SK-N-SH treated with all-trans-retinoic acid at 6 μM for 48 hours (cell line): ENCODE measurements around the gene SQSTM1.

ENCODE experiments used
- ATAC-seq: fragments of 200-7000 bp; cut with Tn5 transposase; 3 replicates; pipeline ENCODE4 v1.9.1; 2020; ENCODE audit warnings: mild to moderate bottlenecking, moderate library complexity
- ARNTL ChIP-seq: fragments of 450-650 bp; formaldehyde crosslinking; IDR thresholded peaks from 2 replicates; pipeline ENCODE4 v1.5.0; 2020; ENCODE audit warnings: low read depth, mild to moderate bottlenecking, moderate library complexity, borderline replicate concordance
- CREB5 ChIP-seq: fragments of 250-450 bp; sonication (Bioruptor Pico); IDR thresholded peaks from 2 replicates; pipeline ENCODE4 v1.5.1; 2020; ENCODE audit warnings: low read depth, mild to moderate bottlenecking, moderate library complexity
- CSDC2 ChIP-seq: fragments of 250-450 bp; sonication (Bioruptor Pico); IDR thresholded peaks from 2 replicates; pipeline ENCODE4 v1.5.0; 2020; ENCODE audit warnings: mild to moderate bottlenecking, moderate library complexity
- CSRNP3 ChIP-seq: fragments of 250-450 bp; sonication (Bioruptor Pico); IDR thresholded peaks from 2 replicates; pipeline ENCODE4 v1.5.1; 2021; ENCODE audit warnings: mild to moderate bottlenecking, moderate library complexity
- ESRRG ChIP-seq: fragments of 250-450 bp; sonication (Bioruptor Pico); IDR thresholded peaks from 2 replicates; pipeline ENCODE4 v1.6.1; 2021; ENCODE audit warnings: mild to moderate bottlenecking
- GLIS3 ChIP-seq: fragments of 250-450 bp; sonication (Bioruptor Pico); IDR thresholded peaks from 2 replicates; pipeline ENCODE4 v1.5.0; 2020; ENCODE audit warnings: mild to moderate bottlenecking, moderate library complexity
- ISL1 ChIP-seq: fragments of 250-450 bp; sonication (Bioruptor Pico); IDR thresholded peaks from 2 replicates; pipeline ENCODE4 v2.1.2; 2022; ENCODE audit warnings: mild to moderate bottlenecking, moderate library complexity
- OSR1 ChIP-seq: fragments of 250-450 bp; sonication (Bioruptor Pico); IDR thresholded peaks from 2 replicates; pipeline ENCODE4 v1.8.0; 2022; ENCODE audit warnings: moderate library complexity, mild to moderate bottlenecking, inconsistent platforms
- PATZ1 ChIP-seq: fragments of 250-450 bp; sonication (Bioruptor Pico); IDR thresholded peaks from 2 replicates; pipeline ENCODE4 v1.8.0; 2020; ENCODE audit warnings: mild to moderate bottlenecking, moderate library complexity, borderline replicate concordance
- POU6F1 ChIP-seq: fragments of 250-450 bp; sonication (Bioruptor Pico); IDR thresholded peaks from 2 replicates; pipeline ENCODE4 v1.8.0; 2021; ENCODE audit warnings: low read depth, mild to moderate bottlenecking, moderate library complexity, borderline replicate concordance
- PPARA ChIP-seq: fragments of 250-450 bp; sonication (Bioruptor Pico); IDR thresholded peaks from 2 replicates; pipeline ENCODE4 v1.5.0; 2020; ENCODE audit warnings: mild to moderate bottlenecking, borderline replicate concordance
- RARB ChIP-seq: fragments of 250-450 bp; sonication (Bioruptor Pico); IDR thresholded peaks from 2 replicates; pipeline ENCODE4 v1.8.0; 2021; ENCODE audit warnings: mild to moderate bottlenecking, moderate library complexity
- SNAI2 ChIP-seq: fragments of 250-450 bp; sonication (Bioruptor Pico); IDR thresholded peaks from 2 replicates; pipeline ENCODE4 v1.5.0; 2020; ENCODE audit warnings: mild to moderate bottlenecking, moderate library complexity
- TCF4 ChIP-seq: fragments of 250-450 bp; sonication (Bioruptor Pico); IDR thresholded peaks from 2 replicates; pipeline ENCODE4 v1.8.0; 2021; ENCODE audit warnings: mild to moderate bottlenecking, moderate library complexity, borderline replicate concordance
- TOX ChIP-seq: fragments of 250-450 bp; sonication (Bioruptor Pico); IDR thresholded peaks from 2 replicates; pipeline ENCODE4 v1.8.0; 2021; ENCODE audit warnings: mild to moderate bottlenecking, moderate library complexity, borderline replicate concordance
- TSHZ2 ChIP-seq: fragments of 250-450 bp; sonication (Bioruptor Pico); IDR thresholded peaks from 2 replicates; pipeline ENCODE4 v1.5.0; 2020; ENCODE audit warnings: mild to moderate bottlenecking, moderate library complexity
- ZC3H10 ChIP-seq: fragments of 250-450 bp; sonication (Bioruptor Pico); IDR thresholded peaks from 2 replicates; pipeline ENCODE4 v1.5.1; 2021; ENCODE audit warnings: mild to moderate bottlenecking, moderate library complexity
- ZFP3 ChIP-seq: fragments of 250-450 bp; sonication (Bioruptor Pico); IDR thresholded peaks from 2 replicates; pipeline ENCODE4 v1.5.0; 2020; ENCODE audit warnings: mild to moderate bottlenecking, moderate library complexity
- ZFP30 ChIP-seq: fragments of 450-650 bp; formaldehyde crosslinking; IDR thresholded peaks from 2 replicates; pipeline ENCODE4 v1.5.0; 2022; ENCODE audit warnings: mild to moderate bottlenecking, moderate library complexity
- ZNF565 ChIP-seq: fragments of 450-650 bp; formaldehyde crosslinking; conservative IDR thresholded peaks from 2 replicates; pipeline ENCODE4 v1.5.0; 2020; ENCODE audit warnings: low read depth, mild to moderate bottlenecking, moderate library complexity
- ZNF70 ChIP-seq: fragments of 450-650 bp; formaldehyde crosslinking; IDR thresholded peaks from 2 replicates; pipeline ENCODE4 v1.5.0; 2020; ENCODE audit warnings: mild to moderate bottlenecking, moderate library complexity
- ZNF8 ChIP-seq: fragments of 450-650 bp; formaldehyde crosslinking; IDR thresholded peaks from 2 replicates; pipeline ENCODE4 v1.5.0; 2020; ENCODE audit warnings: mild to moderate bottlenecking, moderate library complexity

The SQSTM1 gene

GRCh38 chr5:179814090-179814489 is 6.6 kb upstream of the SQSTM1 start (continued):
- no peak for TF ChIP-seq ZC3H10 (CRISPR knock-in tag)
- no peak for TF ChIP-seq ISL1 (CRISPR knock-in tag)
- TF ChIP-seq TCF4 (CRISPR knock-in tag): no peak
- TF ChIP-seq GLIS3 (CRISPR knock-in tag): no peak
- TF ChIP-seq ZNF8: no peak
- TF ChIP-seq PPARA (CRISPR knock-in tag): no peak
- no peak for TF ChIP-seq CSDC2 (CRISPR knock-in tag)
- no peak for TF ChIP-seq TOX (CRISPR knock-in tag)

- no peak for TF ChIP-seq ZNF565 (CRISPR knock-in tag)
- TF ChIP-seq TSHZ2: no peak
- TF ChIP-seq OSR1: no peak
- TF ChIP-seq SNAI2 (CRISPR knock-in tag): no peak
- TF ChIP-seq CSRNP3 (CRISPR knock-in tag): no peak
- no peak for TF ChIP-seq PPARA (CRISPR knock-in tag)
- TF ChIP-seq ZNF70 (CRISPR knock-in tag): no peak
- no peak for TF ChIP-seq ZFP30
- no peak for TF ChIP-seq PATZ1
- no peak for TF ChIP-seq POU6F1
- TF ChIP-seq ISL1 (CRISPR knock-in tag): no peak
- no peak for TF ChIP-seq TCF4 (CRISPR knock-in tag)
- TF ChIP-seq ESRRG (CRISPR knock-in tag): no peak
- no peak for TF ChIP-seq ZC3H10 (CRISPR knock-in tag)
- TF ChIP-seq TOX (CRISPR knock-in tag): no peak
- no peak for TF ChIP-seq ARNTL (CRISPR knock-in tag)
- TF ChIP-seq ZFP3: no peak
- TF ChIP-seq GLIS3 (CRISPR knock-in tag): no peak
- TF ChIP-seq ZNF8: no peak
- TF ChIP-seq, all 23 proteins: peak for 0
- no peak for ATAC-seq
These were observed 5.0 kb upstream of the SQSTM1 start for GRCh38 chr5:179815491-179816249.

- no peak for ATAC-seq
- TF ChIP-seq SNAI2 (CRISPR knock-in tag): no peak
- TF ChIP-seq ZFP30: no peak
- TF ChIP-seq ESRRG (CRISPR knock-in tag): no peak
- TF ChIP-seq ZNF565 (CRISPR knock-in tag): no peak
- TF ChIP-seq GLIS3 (CRISPR knock-in tag): no peak
- no peak for TF ChIP-seq TSHZ2
- no peak for TF ChIP-seq OSR1
- no peak for TF ChIP-seq RARB (CRISPR knock-in tag)
- no peak for TF ChIP-seq TOX (CRISPR knock-in tag)
- no peak for TF ChIP-seq ISL1 (CRISPR knock-in tag)
- no peak for TF ChIP-seq CREB5 (CRISPR knock-in tag)
- TF ChIP-seq CSRNP3 (CRISPR knock-in tag): no peak
These were observed 4.3 kb upstream of the SQSTM1 start for GRCh38 chr5:179816401-179816795.
